Measurements from ENCODE around the gene CLIC3.

- TF ChIP-seq EZH2 (IDR thresholded peaks at IDR 0.05; ENCODE audit: insufficient read depth, poor library complexity, severe bottlenecking) (no peak), EZH2phosphoT487 (IDR thresholded peaks at IDR 0.05; ENCODE audit: insufficient read depth, low read depth) (no peak)
Measured at GRCh38 chr9:137041124-137041523, 44.8 kb upstream of the CLIC3 start.
